ENCODE measurements around the gene LYZ. TPM values are rescaled to one million over a fixed set of nuclear protein-coding genes. Genes with fewer than 3 reads are reported as not detected.

Gene LYZ
- total and polyA plus RNA-seq, 9 of the 15 experiments (the other 6 are each of a cell fraction or from before 2014, with no cell fraction given), result 27.2 to 96.3 (median 42.1) TPM

- TF ChIP-seq TAF7 (tag; IDR thresholded peaks at IDR 0.05), result peak; percentile 42; the same call in 1 of the 2 replicates
- no peak for TF ChIP-seq ZKSCAN1 (IDR thresholded peaks at IDR 0.05; ENCODE audit: low read depth, low read length)
- TF ChIP-seq ILF3 (IDR thresholded peaks at IDR 0.05; ENCODE audit: borderline replicate concordance), result no peak
- TF ChIP-seq RUNX1 (IDR thresholded peaks at IDR 0.05; ENCODE audit: low read depth), result no peak
- no peak for TF ChIP-seq ZNF717 (CRISPR knock-in tag; IDR thresholded peaks at IDR 0.05)
- TF ChIP-seq MAZ (CRISPR knock-in tag; conservative IDR thresholded peaks at IDR 0.05 in 1 of 2, IDR thresholded peaks at IDR 0.05 in 1 of 2), result 0 out of 4 replicates have a peak, but pooled peaks of 1 of the 2 experiments have one; percentile 12
- no peak for TF ChIP-seq RBM22 (IDR thresholded peaks at IDR 0.05; ENCODE audit: low read depth, low read length, poor library complexity, severe bottlenecking)
- no peak for TF ChIP-seq RBM14 (IDR thresholded peaks at IDR 0.05; ENCODE audit: borderline replicate concordance, insufficient read depth, low read depth, low read length)
- TF ChIP-seq NEUROD1 (IDR thresholded peaks at IDR 0.05; ENCODE audit: borderline replicate concordance, low read depth, low read length, partially characterized antibody), result no peak
- no peak for TF ChIP-seq DDX20 (tag; IDR thresholded peaks at IDR 0.05; ENCODE audit: low read depth)
- TF ChIP-seq, protein P1, sequence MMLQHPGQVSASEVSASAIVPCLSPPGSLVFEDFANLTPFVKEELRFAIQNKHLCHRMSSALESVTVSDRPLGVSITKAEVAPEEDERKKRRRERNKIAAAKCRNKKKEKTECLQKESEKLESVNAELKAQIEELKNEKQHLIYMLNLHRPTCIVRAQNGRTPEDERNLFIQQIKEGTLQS (IDR thresholded peaks at IDR 0.05), result no peak
- TF ChIP-seq, protein P1 (CRISPR knock-in tag; conservative IDR thresholded peaks at IDR 0.05), result no peak
- peak; percentile 63 for TF ChIP-seq ARID1B (IDR thresholded peaks at IDR 0.05)
- no peak for TF ChIP-seq FOSL1 (tag; conservative IDR thresholded peaks at IDR 0.05)
- TF ChIP-seq ZNF274 (IDR thresholded peaks at IDR 0.05; ENCODE audit: borderline replicate concordance, low read depth, low read length), result no peak
- no peak for TF ChIP-seq PHB (CRISPR knock-in tag; IDR thresholded peaks at IDR 0.05)
- TF ChIP-seq ZFP30 (CRISPR knock-in tag; IDR thresholded peaks at IDR 0.05; ENCODE audit: borderline replicate concordance), result no peak
- TF ChIP-seq MNT (conservative IDR thresholded peaks at IDR 0.05), result no peak; a peak in 1 of 4 replicates
- no peak for TF ChIP-seq SRSF1 (IDR thresholded peaks at IDR 0.05; ENCODE audit: low read depth, low read length)
- no peak for TF ChIP-seq RB1 (IDR thresholded peaks at IDR 0.05; ENCODE audit: low read depth)
- no peak for TF ChIP-seq ZNF3 (CRISPR knock-in tag; IDR thresholded peaks at IDR 0.05)
- no peak for TF ChIP-seq POU5F1 (IDR thresholded peaks at IDR 0.05; ENCODE audit: borderline replicate concordance, low read depth, low read length, partially characterized antibody)
- no peak for TF ChIP-seq LCOR (CRISPR knock-in tag; IDR thresholded peaks at IDR 0.05)
- no peak for TF ChIP-seq NFIC (IDR thresholded peaks at IDR 0.05)
- TF ChIP-seq ETV1 (tag; conservative IDR thresholded peaks at IDR 0.05; ENCODE audit: low read depth), result peak; percentile 74
- TF ChIP-seq STAT5B (CRISPR knock-in tag; IDR thresholded peaks at IDR 0.05), result no peak
These were observed 17.4 kb upstream of the LYZ start (continued) for GRCh38 chr12:69330475-69331473.
